HEK293 (cell line): Measurements from ENCODE around the gene TLCD3B.

Source experiments
- BCL11B ChIP-seq: fragments of 450-650 bp; formaldehyde crosslinking; IDR thresholded peaks from 2 replicates; pipeline ENCODE4 v1.5.1; 2016; ENCODE audit warnings: low read depth, missing biosample characterization, missing genetic modification characterization
- FEZF1 ChIP-seq: fragments of 450-650 bp; formaldehyde crosslinking; IDR thresholded peaks from 2 replicates; pipeline ENCODE4 v1.5.1; 2016; ENCODE audit warnings: missing biosample characterization, missing genetic modification characterization
- GLI2 ChIP-seq: fragments of 450-650 bp; formaldehyde crosslinking; IDR thresholded peaks from 2 replicates; pipeline ENCODE4; 2017; ENCODE audit warnings: missing biosample characterization, missing genetic modification characterization, low read depth, borderline replicate concordance
- HOXD13 ChIP-seq: sonication (generic); formaldehyde crosslinking; IDR thresholded peaks from 2 replicates; pipeline ENCODE4 v1.8.0; 2022; ENCODE audit warnings: missing genetic modification reagents, borderline replicate concordance
- INSM2 ChIP-seq: fragments of 450-650 bp; formaldehyde crosslinking; IDR thresholded peaks from 2 replicates; pipeline ENCODE4 v1.5.1; 2016; ENCODE audit warnings: missing biosample characterization, missing genetic modification characterization
- KLF10 ChIP-seq: fragments of 450-650 bp; IDR thresholded peaks from 2 replicates; pipeline ENCODE4 v1.5.1; 2018; ENCODE audit warnings: missing biosample characterization, mild to moderate bottlenecking, missing genetic modification characterization
- KLF16 ChIP-seq: fragments of 450-650 bp; formaldehyde crosslinking; IDR thresholded peaks from 2 replicates; pipeline ENCODE4 v1.5.1; 2017; ENCODE audit warnings: missing biosample characterization, missing genetic modification characterization
- KLF7 ChIP-seq: fragments of 450-650 bp; formaldehyde crosslinking; IDR thresholded peaks from 2 replicates; pipeline ENCODE4 v1.5.1; 2016; ENCODE audit warnings: missing biosample characterization, missing genetic modification characterization, borderline replicate concordance
- KLF9 ChIP-seq: fragments of 450-650 bp; formaldehyde crosslinking; IDR thresholded peaks from 2 replicates; pipeline ENCODE4 v1.5.1; 2016; ENCODE audit warnings: missing biosample characterization, missing genetic modification characterization, low read depth
- MZF1 ChIP-seq: fragments of 450-650 bp; formaldehyde crosslinking; IDR thresholded peaks from 2 replicates; pipeline ENCODE4 v1.5.1; 2017; ENCODE audit warnings: missing biosample characterization, missing genetic modification characterization, borderline replicate concordance
- ZBTB10 ChIP-seq: fragments of 450-650 bp; formaldehyde crosslinking; IDR thresholded peaks from 2 replicates; pipeline ENCODE4 v1.5.1; 2016; ENCODE audit warnings: missing biosample characterization, missing genetic modification characterization
- ZBTB20 ChIP-seq: fragments of 450-650 bp; formaldehyde crosslinking; IDR thresholded peaks from 2 replicates; pipeline ENCODE4 v1.5.1; 2016; ENCODE audit warnings: missing biosample characterization, missing genetic modification characterization
- ZBTB26 ChIP-seq: fragments of 450-650 bp; formaldehyde crosslinking; optimal IDR thresholded peaks from 2 replicates; pipeline ENCODE3; 2016; ENCODE audit warnings: missing biosample characterization, mild to moderate bottlenecking, missing genetic modification characterization
- ZBTB8A ChIP-seq: fragments of 450-650 bp; formaldehyde crosslinking; IDR thresholded peaks from 2 replicates; pipeline ENCODE4 v1.5.1; 2016; ENCODE audit warnings: missing biosample characterization, missing genetic modification characterization
- ZNF10 ChIP-seq: fragments of 450-650 bp; formaldehyde crosslinking; IDR thresholded peaks from 2 replicates; pipeline ENCODE4 v1.5.1; 2017; ENCODE audit warnings: missing biosample characterization, missing genetic modification characterization
- ZNF175 ChIP-seq: fragments of 450-650 bp; formaldehyde crosslinking; IDR thresholded peaks from 2 replicates; pipeline ENCODE4 v1.5.1; 2016; ENCODE audit warnings: missing biosample characterization, missing genetic modification characterization
- ZNF221 ChIP-seq: fragments of 450-650 bp; formaldehyde crosslinking; IDR thresholded peaks from 2 replicates; pipeline ENCODE4 v1.5.1; 2017; ENCODE audit warnings: missing biosample characterization, missing genetic modification characterization, borderline replicate concordance
- ZNF24 ChIP-seq: fragments of 450-650 bp; formaldehyde crosslinking; IDR thresholded peaks from 2 replicates; pipeline ENCODE4 v1.5.1; 2016; ENCODE audit warnings: missing biosample characterization, missing genetic modification characterization
- ZNF354C ChIP-seq: fragments of 450-650 bp; formaldehyde crosslinking; IDR thresholded peaks from 2 replicates; pipeline ENCODE4 v1.5.1; 2016; ENCODE audit warnings: missing biosample characterization, missing genetic modification characterization, low read depth, borderline replicate concordance
- ZNF398 ChIP-seq: fragments of 450-650 bp; formaldehyde crosslinking; IDR thresholded peaks from 2 replicates; pipeline ENCODE4 v1.5.1; 2017; ENCODE audit warnings: missing biosample characterization, missing genetic modification characterization
- ZNF404 ChIP-seq: fragments of 450-650 bp; formaldehyde crosslinking; IDR thresholded peaks from 2 replicates; pipeline ENCODE4 v1.5.1; 2017; ENCODE audit warnings: missing biosample characterization, missing genetic modification characterization
- ZNF501 ChIP-seq: fragments of 450-650 bp; formaldehyde crosslinking; IDR thresholded peaks from 2 replicates; pipeline ENCODE4 v1.5.1; 2016; ENCODE audit warnings: missing biosample characterization, missing genetic modification characterization
- ZNF544 ChIP-seq: fragments of 450-650 bp; formaldehyde crosslinking; IDR thresholded peaks from 2 replicates; pipeline ENCODE4 v1.5.0; 2017; ENCODE audit warnings: missing biosample characterization, missing genetic modification characterization
- ZNF623 ChIP-seq: fragments of 450-650 bp; formaldehyde crosslinking; IDR thresholded peaks from 2 replicates; pipeline ENCODE4 v1.5.1; 2016; ENCODE audit warnings: missing biosample characterization, missing genetic modification characterization
- ZNF629 ChIP-seq: fragments of 450-650 bp; formaldehyde crosslinking; IDR thresholded peaks from 2 replicates; pipeline ENCODE4 v1.5.1; 2017; ENCODE audit warnings: missing biosample characterization, missing genetic modification characterization
- ZNF639 ChIP-seq: fragments of 450-650 bp; formaldehyde crosslinking; IDR thresholded peaks from 2 replicates; pipeline ENCODE4 v1.5.1; 2016; ENCODE audit warnings: missing biosample characterization, missing genetic modification characterization
- ZNF777 ChIP-seq: fragments of 450-650 bp; formaldehyde crosslinking; IDR thresholded peaks from 2 replicates; pipeline ENCODE4 v1.5.1; 2017; ENCODE audit warnings: missing biosample characterization, missing genetic modification characterization, borderline replicate concordance
- ZNF791 ChIP-seq: fragments of 450-650 bp; formaldehyde crosslinking; IDR thresholded peaks from 2 replicates; pipeline ENCODE4 v1.5.1; 2016; ENCODE audit warnings: missing biosample characterization, missing genetic modification characterization
- ZSCAN16 ChIP-seq: fragments of 450-650 bp; formaldehyde crosslinking; IDR thresholded peaks from 2 replicates; pipeline ENCODE4 v1.5.1; 2016; ENCODE audit warnings: missing biosample characterization, missing genetic modification characterization
- ZSCAN4 ChIP-seq: fragments of 450-650 bp; formaldehyde crosslinking; IDR thresholded peaks from 2 replicates; pipeline ENCODE4 v1.5.1; 2017; ENCODE audit warnings: missing biosample characterization, missing genetic modification characterization

Gene TLCD3B

GRCh38 chr16:30065102-30065942 is 34.3 kb upstream of the TLCD3B start, which contains the start of gene ALDOA (continued):
- TF ChIP-seq ZBTB10 (tag by site-specific recombination) (peak; percentile 59; the same call in 1 of the 2 replicates), MZF1 (tag by site-specific recombination) (peak; percentile 73), ZNF221 (tag by site-specific recombination) (peak; percentile 14; the same call in 1 of the 2 replicates), ZNF24 (tag by site-specific recombination) (peak; percentile 97), ZNF175 (no peak), ZNF639 (tag by site-specific recombination) (peak; percentile 85), FEZF1 (tag by site-specific recombination) (peak; percentile 59), ZBTB26 (tag by site-specific recombination) (peak; percentile 100), ZNF501 (peak; percentile 95), ZNF623 (tag by site-specific recombination) (0 out of 2 replicates have a peak, but pooled peaks have one; percentile 4), ZNF777 (tag by site-specific recombination) (peak; percentile 64; the same call in 1 of the 2 replicates), ZNF398 (tag by site-specific recombination) (peak; percentile 98), ZSCAN16 (tag by site-specific recombination) (peak; percentile 48; the same call in 1 of the 2 replicates), ZNF791 (tag by site-specific recombination) (no peak), GLI2 (tag by site-specific recombination) (no peak), ZNF404 (tag by site-specific recombination) (no peak), BCL11B (tag by site-specific recombination) (peak; percentile 97), KLF10 (tag by site-specific recombination) (peak; percentile 93), ZBTB8A (peak; percentile 100), ZBTB20 (peak; percentile 98), ZNF544 (tag by site-specific recombination) (no peak), ZNF629 (tag by site-specific recombination) (peak; percentile 93), ZSCAN4 (tag by site-specific recombination) (peak; percentile 56), INSM2 (peak; percentile 94), HOXD13 (CRISPR knock-in tag) (0 out of 2 replicates have a peak, but pooled peaks have one; percentile 14), KLF9 (tag by site-specific recombination) (peak; percentile 91), KLF7 (tag by site-specific recombination) (peak; percentile 89), ZNF354C (tag by site-specific recombination) (no peak), KLF16 (tag by site-specific recombination) (peak; percentile 88), ZNF10 (tag by site-specific recombination) (peak; percentile 37)
